SH-SY5Y (cell line): ENCODE results near the gene CCL26.

ENCODE experiments used
- GATA2 ChIP-seq: IDR thresholded peaks from 2 replicates; pipeline ENCODE4 v1.6.1; 2011; ENCODE audit warnings: mild to moderate bottlenecking, low read depth, low read length
- GATA3 ChIP-seq: IDR thresholded peaks from 2 replicates; pipeline ENCODE4 v1.6.1; 2011; ENCODE audit warnings: low read depth, mild to moderate bottlenecking, low read length, moderate library complexity

GRCh38 chr7:75737856-75738603 lies 34.0 kb downstream of the CCL26 start:
- TF ChIP-seq GATA2 (no peak), GATA3 (no peak)
